Prostate gland (tissue), 2 donors: ENCODE data around the gene PDZRN4. TPM values are rescaled to one million over a fixed set of nuclear protein-coding genes. Genes with fewer than 3 reads are reported as not detected.

Experiments used
- DNase-seq: peaks from one replicate; pipeline ENCODE4 v3.0.0-alpha.2; 2019; ENCODE audit warnings: low spot score
- H3K27ac ChIP-seq, 2 donors: fragments of 200-600 bp; sonication (generic); 2 replicates each; pipeline ENCODE4 v1.5.1; 2017 to 2019
- H3K27me3 ChIP-seq: fragments of 200-600 bp; sonication (generic); replicated peaks from 2 replicates; pipeline ENCODE4 v1.5.1; 2019; ENCODE audit not compliant: insufficient read depth
- H3K36me3 ChIP-seq, 2 donors: fragments of 200-600 bp; sonication (generic); 1 replicate in 1 of 2; 2 replicates in 1 of 2; pipeline versions ENCODE4 v1.5.1 to v1.8.1; 2017 to 2019
- H3K4me1 ChIP-seq: fragments of 200-600 bp; sonication (generic); replicated peaks from 2 replicates; pipeline ENCODE4 v1.5.1; 2019
- H3K4me3 ChIP-seq, 2 donors: fragments of 200-600 bp; sonication (generic); 2 replicates each; pipeline ENCODE4 v1.5.1; 2017 to 2019
- H3K9me3 ChIP-seq: fragments of 200-600 bp; sonication (generic); 2 replicates; pipeline ENCODE4 v1.5.1; 2017
- POLR2A ChIP-seq: fragments of 450-650 bp; IDR thresholded peaks from one replicate; pipeline ENCODE4 v1.6.1; 2016; ENCODE audit warnings: antibody characterized with exemption, mild to moderate bottlenecking
- POLR2AphosphoS5 ChIP-seq: sonication (generic); formaldehyde crosslinking; IDR thresholded peaks from one replicate; pipeline ENCODE4 v1.6.1; 2017; ENCODE audit warnings: antibody characterized with exemption
- WGBS: methylation state at CpG from one replicate; pipeline ENCODE4 v1.1.5; 2018; 5-methylcytosine and 5-hydroxymethylcytosine counted together
- intact Hi-C: fragments of 100-400 bp; cut with DNase I; formaldehyde crosslinking; loops from one replicate; pipeline ENCODE4 v1.14.2; 2022
- total RNA-seq, 2 donors: library from RNA; depleted of rRNA; stranded (reverse); fragments of >200 nt; gene quantifications; one replicate each; pipeline ENCODE4 v1.1.0, GENCODE V29; 2016
- TF ChIP-seq, protein P1 (sequence below), 4 experiments: fragments of 200-600 bp in 2 of 4; fragments of 450-650 bp in 2 of 4; sonication (generic) in 2 of 4; IDR thresholded peaks; 1 replicate in 3 of 4; 2 replicates in 1 of 4; pipeline ENCODE4 v1.5.1; 2016 to 2019; ENCODE audit warnings: antibody characterized with exemption in 4 of 4, mild to moderate bottlenecking in 2 of 4, moderate library complexity in 2 of 4

PDZRN4 gene
- total RNA-seq, 2 donors from 2014 or later, result 6.5 to 21.1 TPM

- DNase-seq, result no peak
- Histone ChIP-seq H3K4me1 (peaks cover 4% of the 10 kb centered on the region), H3K27ac (no peak overlapping the region), H3K36me3 (no peaks in the 10 kb centered on the region), H3K27me3 (no peaks in the 10 kb centered on the region), H3K9me3 (no peaks in the 10 kb centered on the region), H3K4me3 (no peak overlapping the region)
- WGBS, result 58% methylated on average over 4 of the region's 4 CpGs
- intact Hi-C loops, result no loop called here
- TF ChIP-seq, protein P1, sequence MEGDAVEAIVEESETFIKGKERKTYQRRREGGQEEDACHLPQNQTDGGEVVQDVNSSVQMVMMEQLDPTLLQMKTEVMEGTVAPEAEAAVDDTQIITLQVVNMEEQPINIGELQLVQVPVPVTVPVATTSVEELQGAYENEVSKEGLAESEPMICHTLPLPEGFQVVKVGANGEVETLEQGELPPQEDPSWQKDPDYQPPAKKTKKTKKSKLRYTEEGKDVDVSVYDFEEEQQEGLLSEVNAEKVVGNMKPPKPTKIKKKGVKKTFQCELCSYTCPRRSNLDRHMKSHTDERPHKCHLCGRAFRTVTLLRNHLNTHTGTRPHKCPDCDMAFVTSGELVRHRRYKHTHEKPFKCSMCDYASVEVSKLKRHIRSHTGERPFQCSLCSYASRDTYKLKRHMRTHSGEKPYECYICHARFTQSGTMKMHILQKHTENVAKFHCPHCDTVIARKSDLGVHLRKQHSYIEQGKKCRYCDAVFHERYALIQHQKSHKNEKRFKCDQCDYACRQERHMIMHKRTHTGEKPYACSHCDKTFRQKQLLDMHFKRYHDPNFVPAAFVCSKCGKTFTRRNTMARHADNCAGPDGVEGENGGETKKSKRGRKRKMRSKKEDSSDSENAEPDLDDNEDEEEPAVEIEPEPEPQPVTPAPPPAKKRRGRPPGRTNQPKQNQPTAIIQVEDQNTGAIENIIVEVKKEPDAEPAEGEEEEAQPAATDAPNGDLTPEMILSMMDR (IDR thresholded peaks at IDR 0.05), result no peak
- TF ChIP-seq POLR2A (no peak), POLR2AphosphoS5 (no peak)
Measured at GRCh38 chr12:41514021-41514777, 326.1 kb downstream of the PDZRN4 start.

GRCh38 chr12:41514907-41515306, 326.8 kb downstream of the PDZRN4 start:
- H3K4me1 ChIP-seq, result peaks cover 4% of the 10 kb centered on the region
- WGBS, result 99% methylated on average over 3 of the region's 3 CpGs
- DNase-seq, result no peak
- H3K4me3 ChIP-seq, result no peak overlapping the region
- H3K27ac ChIP-seq, result no peak overlapping the region
- H3K9me3 ChIP-seq, result no peaks in the 10 kb centered on the region
- TF ChIP-seq, protein P1 (IDR thresholded peaks at IDR 0.05), result no peak
- TF ChIP-seq POLR2A, result no peak
- TF ChIP-seq POLR2AphosphoS5, result no peak
- H3K36me3 ChIP-seq, result no peaks in the 10 kb centered on the region
- intact Hi-C loops, result no loop called here
- H3K27me3 ChIP-seq, result no peaks in the 10 kb centered on the region

DNA sequence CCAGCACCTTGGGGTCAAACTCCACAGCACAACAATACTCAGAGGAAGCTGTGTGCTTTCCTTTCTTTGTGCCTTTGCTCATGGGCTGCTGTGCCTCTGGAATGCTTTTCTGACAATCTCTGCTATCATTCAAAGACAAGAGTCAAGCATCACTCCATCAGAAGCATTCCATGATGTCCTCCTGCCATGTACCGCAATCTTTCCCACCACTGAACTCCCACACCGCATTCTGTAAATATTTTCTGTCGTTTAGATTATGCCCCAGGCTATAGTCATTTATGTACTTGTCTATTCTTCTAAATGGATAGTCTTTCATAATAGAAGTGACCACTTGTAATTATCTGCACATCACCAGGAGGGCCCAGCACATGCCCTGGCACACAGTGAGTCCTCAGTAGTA, 327.8 kb downstream of the PDZRN4 start:
- Histone ChIP-seq H3K27me3 (no peaks in the 10 kb centered on the region), H3K27ac (no peak overlapping the region), H3K4me1 (peaks cover 3% of the 10 kb centered on the region), H3K9me3 (no peaks in the 10 kb centered on the region), H3K4me3 (no peak overlapping the region), H3K36me3 (no peaks in the 10 kb centered on the region)
- intact Hi-C loops, result no loop called here
- 66% methylated on average over 3 of the region's 3 CpGs for WGBS
- no peak for DNase-seq
- TF ChIP-seq, protein P1 (IDR thresholded peaks at IDR 0.05), result no peak
- no peak for TF ChIP-seq POLR2A
- TF ChIP-seq POLR2AphosphoS5, result no peak

DNA sequence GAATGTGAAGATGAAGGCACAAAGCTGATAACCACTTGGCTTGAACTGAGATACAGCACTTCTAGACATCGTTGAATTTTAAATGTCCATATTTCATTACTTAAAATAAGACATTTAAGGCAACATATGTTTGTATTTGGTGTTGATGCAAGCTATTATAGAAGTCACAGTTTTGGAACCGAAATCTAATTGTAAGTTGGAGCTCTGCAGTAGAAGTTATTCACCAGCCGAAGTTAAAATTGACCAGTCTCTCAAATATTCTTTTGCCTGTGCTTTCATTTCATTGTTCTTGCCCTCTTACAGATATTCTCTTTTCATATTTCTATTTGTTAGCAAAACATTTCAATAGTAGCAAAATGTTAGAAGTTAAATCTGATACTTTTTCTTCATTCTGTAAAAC, 332.7 kb downstream of the PDZRN4 start:
- Histone ChIP-seq H3K9me3 (no peaks in the 10 kb centered on the region), H3K27me3 (no peaks in the 10 kb centered on the region), H3K4me1 (no peaks in the 10 kb centered on the region), H3K4me3 (no peak overlapping the region), H3K36me3 (no peaks in the 10 kb centered on the region), H3K27ac (no peak overlapping the region)
- TF ChIP-seq, protein P1 (IDR thresholded peaks at IDR 0.05), result no peak
- TF ChIP-seq POLR2AphosphoS5, result no peak
- no peak for TF ChIP-seq POLR2A
- no peak for DNase-seq
- 85% methylated on average over 3 of the region's 3 CpGs for WGBS
- intact Hi-C loops, result no loop called here

DNA sequence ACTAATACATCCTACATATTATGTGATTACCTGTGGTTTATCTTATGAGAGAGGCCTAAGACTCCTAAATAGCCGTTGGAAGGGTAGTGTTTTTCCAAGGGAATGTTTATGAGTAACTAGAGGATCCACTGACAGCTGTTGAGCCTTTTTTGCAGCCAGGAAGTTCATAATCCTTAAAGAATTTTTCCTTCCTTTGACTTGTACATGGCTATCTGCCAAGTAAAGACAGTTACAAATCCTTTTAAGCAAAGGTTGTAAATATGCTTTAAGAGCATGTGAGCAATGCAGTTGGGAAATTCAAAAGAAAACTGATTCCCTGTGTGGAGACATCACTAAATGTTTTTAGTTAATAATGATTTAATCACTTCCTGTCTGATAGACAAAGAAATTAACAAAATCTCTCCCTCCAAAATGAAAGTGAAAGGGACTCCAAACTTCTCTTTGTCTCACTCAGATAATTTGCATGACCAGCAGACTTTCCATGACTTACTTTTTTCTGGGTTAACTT, 333.8 kb downstream of the PDZRN4 start:
- no peak overlapping the region for H3K27ac ChIP-seq
- 0% methylated on average over 1 of the region's 1 CpG for WGBS
- no peaks in the 10 kb centered on the region for H3K36me3 ChIP-seq
- TF ChIP-seq POLR2A (no peak), POLR2AphosphoS5 (no peak)
- TF ChIP-seq, protein P1 (IDR thresholded peaks at IDR 0.05), result no peak
- H3K27me3 ChIP-seq, result no peaks in the 10 kb centered on the region
- intact Hi-C loops, result no loop called here
- H3K9me3 ChIP-seq, result no peaks in the 10 kb centered on the region
- DNase-seq, result no peak
- H3K4me1 ChIP-seq, result no peaks in the 10 kb centered on the region
- H3K4me3 ChIP-seq, result no peak overlapping the region
